T-cell (primary cell): ENCODE measurements around the gene EVA1B. TPM values are rescaled to one million over a fixed set of nuclear protein-coding genes. Genes with fewer than 3 reads are reported as not detected.

Experiments used
- ATAC-seq, 4 experiments: fragments of 200-7000 bp in 3 of 4; fragments of 150-1000 bp in 1 of 4; cut with Tn5 transposase; replicated peaks in 1 of 4; 1 replicate in 3 of 4; 2 replicates in 1 of 4; pipeline ENCODE4 v1.10.0; 2021; ENCODE audit warnings: moderate library complexity in 3 of 4, mild to moderate bottlenecking in 2 of 4, moderate number of reproducible peaks in 1 of 4
- CTCF ChIA-PET, 2 donors: fragments of 300-600 bp; sonication (Branson Sonifier 250); formaldehyde crosslinking; loops; one replicate each; lab custom pipeline; 2022; ENCODE audit warnings: antibody characterized with exemption in 2 of 2; lab: Charles Lee
- POLR2A ChIA-PET, 2 donors: fragments of 300-600 bp; sonication (Branson Sonifier 250); formaldehyde crosslinking; loops; one replicate each; lab custom pipeline; 2022; ENCODE audit warnings: antibody characterized with exemption in 2 of 2; lab: Charles Lee
- DNase-seq, 35 experiments: peaks; one replicate each; pipeline versions ENCODE4 v3.0.0 to v3.0.0-alpha.2; 2013 to 2023
- H3K27ac ChIP-seq: one replicate; pipeline ENCODE4 v1.5.1; 2013; ENCODE audit warnings: low read length
- H3K27me3 ChIP-seq, 2 experiments: replicated peaks in 1 of 2; 1 replicate in 1 of 2; 2 replicates in 1 of 2; pipeline versions ENCODE4 v1.6.1 to v1.7.0; 2013; ENCODE audit warnings: low read length in 1 of 2, mixed read lengths in 1 of 2; ENCODE audit not compliant: control insufficient read depth in 2 of 2, insufficient read depth in 2 of 2; ENCODE audit errors: extremely low read depth in 1 of 2
- H3K36me3 ChIP-seq, 2 donors: 1 replicate in 1 of 2; 2 replicates in 1 of 2; pipeline versions ENCODE4 v1.6.1 to v1.7.0; 2013; ENCODE audit warnings: low read length in 1 of 2; ENCODE audit not compliant: control insufficient read depth in 2 of 2, insufficient read depth in 1 of 2; ENCODE audit errors: extremely low read depth in 1 of 2
- H3K4me1 ChIP-seq, 2 experiments: 1 replicate in 1 of 2; 2 replicates in 1 of 2; pipeline versions ENCODE4 v1.6.1 to v1.7.0; 2013; ENCODE audit warnings: low read length in 2 of 2, mixed read lengths in 1 of 2; ENCODE audit not compliant: insufficient read depth in 2 of 2, control insufficient read depth in 1 of 2; ENCODE audit errors: extremely low read depth in 1 of 2
- H3K4me3 ChIP-seq, 2 donors: 1 replicate in 1 of 2; 2 replicates in 1 of 2; pipeline versions ENCODE4 v1.5.1 to v1.7.0; 2013; ENCODE audit warnings: mild to moderate bottlenecking in 2 of 2, low read length in 1 of 2, moderate library complexity in 1 of 2; ENCODE audit not compliant: control insufficient read depth in 1 of 2; ENCODE audit errors: extremely low read depth in 1 of 2
- H3K9me3 ChIP-seq: 2 replicates; pipeline ENCODE4 v1.7.0; 2013
- H3K27ac Mint-ChIP-seq, 2 donors: one replicate each; pipeline ENCODE4 v1.8.0; 2020 to 2021; ENCODE audit warnings: mild to moderate bottlenecking in 2 of 2, mixed read lengths in 2 of 2
- H3K27me3 Mint-ChIP-seq, 2 donors: one replicate each; pipeline ENCODE4 v1.8.0; 2021 to 2022; ENCODE audit warnings: mixed read lengths in 2 of 2
- H3K36me3 Mint-ChIP-seq: one replicate; pipeline ENCODE4 v1.8.0; 2021; ENCODE audit warnings: mixed read lengths
- H3K4me1 Mint-ChIP-seq, 3 donors: one replicate each; pipeline ENCODE4 v1.8.0; 2020 to 2022; ENCODE audit warnings: mixed read lengths in 3 of 3, mild to moderate bottlenecking in 1 of 3
- H3K4me3 Mint-ChIP-seq, 3 donors: one replicate each; pipeline ENCODE4 v1.8.0; 2020 to 2022; ENCODE audit warnings: mild to moderate bottlenecking in 3 of 3, mixed read lengths in 3 of 3, moderate library complexity in 3 of 3
- H3K9me3 Mint-ChIP-seq, 3 donors: one replicate each; pipeline ENCODE4 v1.8.0; 2020 to 2022; ENCODE audit warnings: mixed read lengths in 3 of 3
- WGBS: methylation state at CpG from one replicate; pipeline ENCODE4 v1.1.5; 2013; ENCODE audit warnings: missing lambda C conversion rate; ENCODE audit not compliant: insufficient coverage; 5-methylcytosine and 5-hydroxymethylcytosine counted together
- total RNA-seq, 35 experiments: library from RNA in 6 of 35; stranded (reverse) in 6 of 35; fragments of 120-200 nt in 1 of 35; gene quantifications; one replicate each; pipeline versions ENCODE4 v1.2.1 to v1.2.4 and lab custom pipeline; 2013 to 2026

EVA1B gene
- total RNA-seq, 5 donors from 2014 or later (not counting 1 experiment from before 2014, with no cell fraction given): 2.0 to 8.1 (median 5.6) TPM

- ChIA-PET CTCF (no interaction called here), POLR2A (no interaction called here)
- no peaks in the 10 kb centered on the region for H3K4me1 ChIP-seq
- no peaks in the 10 kb centered on the region for H3K36me3 Mint-ChIP-seq
- peaks cover 0 to 3% (median under 1%) of the 10 kb centered on the region in 3 donors for H3K4me1 Mint-ChIP-seq
- H3K4me3 Mint-ChIP-seq: no peak overlapping the region
- 80% methylated on average over 8 of the region's 9 CpGs for WGBS
- no peak overlapping the region for H3K27ac Mint-ChIP-seq
- DNase-seq (no peak), ATAC-seq (no peak)
- H3K4me3 ChIP-seq: no peak overlapping the region
- peaks cover 0 to 2% of the 10 kb centered on the region in 2 donors for H3K27me3 Mint-ChIP-seq
- no peak overlapping the region for H3K27ac ChIP-seq
- H3K36me3 ChIP-seq: no peaks in the 10 kb centered on the region
- H3K9me3 Mint-ChIP-seq: no peaks in the 10 kb centered on the region
- peaks cover 0 to 22% of the 10 kb centered on the region in 2 experiments for H3K27me3 ChIP-seq
- no peaks in the 10 kb centered on the region for H3K9me3 ChIP-seq
These were observed 6.4 kb upstream of the EVA1B start for GRCh38 chr1:36329817-36330216.

GRCh38 chr1:36328713-36329112 lies 5.3 kb upstream of the EVA1B start:
- WGBS: 71% methylated on average over 2 of the region's 6 CpGs
- Mint-ChIP-seq H3K27ac (no peak overlapping the region), H3K4me1 (peaks cover 8 to 13% (median 12%) of the 10 kb centered on the region in 3 donors), H3K4me3 (no peak overlapping the region), H3K27me3 (peaks cover 0 to 2% of the 10 kb centered on the region in 2 donors), H3K9me3 (no peaks in the 10 kb centered on the region), H3K36me3 (no peaks in the 10 kb centered on the region)
- DNase-seq (no peak), ATAC-seq (no peak)
- POLR2A ChIA-PET: no interaction called here
- Histone ChIP-seq H3K4me3 (no peak overlapping the region), H3K27ac (no peak overlapping the region), H3K27me3 (peaks cover 0 to 25% of the 10 kb centered on the region in 2 experiments), H3K9me3 (no peaks in the 10 kb centered on the region), H3K36me3 (no peaks in the 10 kb centered on the region), H3K4me1 (peaks cover 6 to 10% of the 10 kb centered on the region in 2 experiments)
- CTCF ChIA-PET: no interaction called here

GRCh38 chr1:36328088-36328480 lies 4.6 kb upstream of the EVA1B start:
- Histone ChIP-seq H3K9me3 (no peaks in the 10 kb centered on the region), H3K4me3 (no peak overlapping the region), H3K27me3 (peaks cover 0 to 26% of the 10 kb centered on the region in 2 experiments), H3K27ac (no peak overlapping the region), H3K4me1 (peaks cover 7 to 11% of the 10 kb centered on the region in 2 experiments), H3K36me3 (no peaks in the 10 kb centered on the region)
- no peaks in the 10 kb centered on the region for H3K9me3 Mint-ChIP-seq
- no peak for ATAC-seq
- ChIA-PET POLR2A (no interaction called here), CTCF (no interaction called here)
- H3K27me3 Mint-ChIP-seq: peaks cover 0 to 2% of the 10 kb centered on the region in 2 donors
- 81% methylated on average over 3 of the region's 6 CpGs for WGBS
- no peak overlapping the region for H3K4me3 Mint-ChIP-seq
- no peaks in the 10 kb centered on the region for H3K36me3 Mint-ChIP-seq
- no peak overlapping the region for H3K27ac Mint-ChIP-seq
- no peak for DNase-seq
- H3K4me1 Mint-ChIP-seq: peaks cover 9 to 14% (median 12%) of the 10 kb centered on the region in 3 donors

GRCh38 chr1:36327421-36328087 lies 4.1 kb upstream of the EVA1B start:
- H3K27me3 ChIP-seq: peaks cover 0 to 26% of the 10 kb centered on the region in 2 experiments
- Mint-ChIP-seq H3K4me1 (peaks cover 12 to 17% (median 12%) of the 10 kb centered on the region in 3 donors), H3K9me3 (no peaks in the 10 kb centered on the region), H3K36me3 (no peaks in the 10 kb centered on the region), H3K4me3 (no peak overlapping the region), H3K27ac (no peak overlapping the region), H3K27me3 (peaks cover 0 to 2% of the 10 kb centered on the region in 2 donors)
- WGBS: 81% methylated on average over 9 of the region's 9 CpGs
- ATAC-seq: no peak
- peaks cover 7 to 16% of the 10 kb centered on the region in 2 experiments for H3K4me1 ChIP-seq
- no peaks in the 10 kb centered on the region for H3K36me3 ChIP-seq
- no peak overlapping the region for H3K4me3 ChIP-seq
- H3K9me3 ChIP-seq: no peaks in the 10 kb centered on the region
- ChIA-PET CTCF (no interaction called here), POLR2A (no interaction called here)
- DNase-seq: no peak
- no peak overlapping the region for H3K27ac ChIP-seq

GRCh38 chr1:36326499-36326898 lies 3.1 kb upstream of the EVA1B start:
- peaks cover 0 to 2% of the 10 kb centered on the region in 2 donors for H3K27me3 Mint-ChIP-seq
- DNase-seq: no peak
- H3K4me3 Mint-ChIP-seq: no peak overlapping the region
- POLR2A ChIA-PET: no interaction called here
- Histone ChIP-seq H3K27me3 (peaks cover 0 to 26% of the 10 kb centered on the region in 2 experiments), H3K36me3 (no peaks in the 10 kb centered on the region), H3K4me3 (no peak overlapping the region), H3K27ac (no peak overlapping the region), H3K9me3 (no peaks in the 10 kb centered on the region), H3K4me1 (peaks cover 7 to 23% of the 10 kb centered on the region in 2 experiments)
- no peaks in the 10 kb centered on the region for H3K9me3 Mint-ChIP-seq
- peaks cover 16 to 22% (median 17%) of the 10 kb centered on the region in 3 donors for H3K4me1 Mint-ChIP-seq
- no peaks in the 10 kb centered on the region for H3K36me3 Mint-ChIP-seq
- 78% methylated on average over 3 of the region's 6 CpGs for WGBS
- CTCF ChIA-PET: interaction anchor here in 1 of 2 donors (0.5 to 0.8 kb wide), 2 partner anchors 31 to 192 kb away, joined by 3 to 7 read pairs; no protein-coding TSS in a partner anchor
- no peak for ATAC-seq
- H3K27ac Mint-ChIP-seq: no peak overlapping the region

GRCh38 chr1:36324353-36324703 lies 883 bp upstream of the EVA1B start:
- Histone ChIP-seq H3K4me3 (peak overlapping the region in 1 of 2 donors; percentile 73), H3K4me1 (peaks cover 7 to 35% of the 10 kb centered on the region in 2 experiments), H3K36me3 (no peaks in the 10 kb centered on the region), H3K27ac (no peak overlapping the region), H3K9me3 (no peaks in the 10 kb centered on the region), H3K27me3 (peaks cover 0 to 26% of the 10 kb centered on the region in 2 experiments)
- ChIA-PET POLR2A (interaction anchor here in 1 of 2 donors (0.7 kb wide), 1 partner anchor 15 kb away, joined by 3 read pairs; no protein-coding TSS in a partner anchor), CTCF (no interaction called here)
- WGBS: 100% methylated on average over 1 of the region's 9 CpGs
- Mint-ChIP-seq H3K4me1 (peaks cover 20 to 28% (median 25%) of the 10 kb centered on the region in 3 donors), H3K36me3 (no peaks in the 10 kb centered on the region), H3K27ac (peak overlapping the region in 1 of 2 donors; percentile 44), H3K4me3 (peak overlapping the region; percentile 73 to 80 (median 76)), H3K9me3 (no peaks in the 10 kb centered on the region), H3K27me3 (peaks cover 0 to 2% of the 10 kb centered on the region in 2 donors)
- no peak for ATAC-seq
- DNase-seq: no peak
